ENCODE results near the gene GTF3C2.
A peak's percentile ranks its signal among the peaks of the same experiment; 100 is the strongest.

Gene GTF3C2, protein sequence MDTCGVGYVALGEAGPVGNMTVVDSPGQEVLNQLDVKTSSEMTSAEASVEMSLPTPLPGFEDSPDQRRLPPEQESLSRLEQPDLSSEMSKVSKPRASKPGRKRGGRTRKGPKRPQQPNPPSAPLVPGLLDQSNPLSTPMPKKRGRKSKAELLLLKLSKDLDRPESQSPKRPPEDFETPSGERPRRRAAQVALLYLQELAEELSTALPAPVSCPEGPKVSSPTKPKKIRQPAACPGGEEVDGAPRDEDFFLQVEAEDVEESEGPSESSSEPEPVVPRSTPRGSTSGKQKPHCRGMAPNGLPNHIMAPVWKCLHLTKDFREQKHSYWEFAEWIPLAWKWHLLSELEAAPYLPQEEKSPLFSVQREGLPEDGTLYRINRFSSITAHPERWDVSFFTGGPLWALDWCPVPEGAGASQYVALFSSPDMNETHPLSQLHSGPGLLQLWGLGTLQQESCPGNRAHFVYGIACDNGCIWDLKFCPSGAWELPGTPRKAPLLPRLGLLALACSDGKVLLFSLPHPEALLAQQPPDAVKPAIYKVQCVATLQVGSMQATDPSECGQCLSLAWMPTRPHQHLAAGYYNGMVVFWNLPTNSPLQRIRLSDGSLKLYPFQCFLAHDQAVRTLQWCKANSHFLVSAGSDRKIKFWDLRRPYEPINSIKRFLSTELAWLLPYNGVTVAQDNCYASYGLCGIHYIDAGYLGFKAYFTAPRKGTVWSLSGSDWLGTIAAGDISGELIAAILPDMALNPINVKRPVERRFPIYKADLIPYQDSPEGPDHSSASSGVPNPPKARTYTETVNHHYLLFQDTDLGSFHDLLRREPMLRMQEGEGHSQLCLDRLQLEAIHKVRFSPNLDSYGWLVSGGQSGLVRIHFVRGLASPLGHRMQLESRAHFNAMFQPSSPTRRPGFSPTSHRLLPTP

DNA sequence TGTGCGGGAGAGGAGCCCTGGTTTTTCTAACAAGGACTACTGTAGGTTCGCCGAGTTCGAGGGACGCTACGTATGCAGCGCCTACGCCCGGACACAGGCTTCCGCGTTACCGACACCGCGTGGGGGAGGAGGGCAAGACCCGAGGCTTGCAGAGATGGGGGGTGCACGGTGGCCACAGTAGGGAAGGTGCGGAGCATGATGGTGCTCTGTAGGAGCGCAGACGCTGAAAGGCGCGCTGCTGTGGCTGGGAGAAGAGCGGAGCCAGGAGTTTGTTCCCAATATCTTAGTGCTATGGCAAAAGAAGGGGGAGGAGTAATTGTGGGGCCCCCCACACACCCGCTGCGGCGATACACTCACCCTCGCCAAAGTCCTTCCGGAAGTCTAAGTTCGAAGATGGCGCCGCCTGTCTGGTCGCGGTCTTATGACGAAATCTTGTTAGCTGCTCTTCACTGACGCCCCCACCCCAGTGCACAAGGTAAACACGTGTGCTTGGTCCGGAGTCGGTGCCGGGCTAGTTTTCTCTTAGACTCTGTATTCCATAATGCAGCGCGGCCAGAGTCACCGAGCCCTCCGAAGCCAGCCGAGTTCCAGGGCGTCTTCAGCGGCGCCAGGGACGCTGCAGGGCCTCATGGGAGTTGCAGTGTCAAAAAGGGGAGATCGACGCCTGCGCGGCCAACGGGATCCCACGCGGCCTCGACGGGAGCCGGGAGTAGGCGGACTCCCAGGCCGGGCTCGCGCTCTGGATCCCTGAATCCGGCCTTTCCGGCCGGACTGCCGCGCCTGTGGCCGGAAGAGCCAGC is at the start of gene GTF3C2:
Gene GTF3C2 (minus strand): TSS at position 383 of the 800 bp plus-strand sequence. CDS start 13,210 bp downstream, outside the sequence.
- peak; percentile 99 for DNase-seq (ENCODE audit: low read depth, low spot score)

DNA sequence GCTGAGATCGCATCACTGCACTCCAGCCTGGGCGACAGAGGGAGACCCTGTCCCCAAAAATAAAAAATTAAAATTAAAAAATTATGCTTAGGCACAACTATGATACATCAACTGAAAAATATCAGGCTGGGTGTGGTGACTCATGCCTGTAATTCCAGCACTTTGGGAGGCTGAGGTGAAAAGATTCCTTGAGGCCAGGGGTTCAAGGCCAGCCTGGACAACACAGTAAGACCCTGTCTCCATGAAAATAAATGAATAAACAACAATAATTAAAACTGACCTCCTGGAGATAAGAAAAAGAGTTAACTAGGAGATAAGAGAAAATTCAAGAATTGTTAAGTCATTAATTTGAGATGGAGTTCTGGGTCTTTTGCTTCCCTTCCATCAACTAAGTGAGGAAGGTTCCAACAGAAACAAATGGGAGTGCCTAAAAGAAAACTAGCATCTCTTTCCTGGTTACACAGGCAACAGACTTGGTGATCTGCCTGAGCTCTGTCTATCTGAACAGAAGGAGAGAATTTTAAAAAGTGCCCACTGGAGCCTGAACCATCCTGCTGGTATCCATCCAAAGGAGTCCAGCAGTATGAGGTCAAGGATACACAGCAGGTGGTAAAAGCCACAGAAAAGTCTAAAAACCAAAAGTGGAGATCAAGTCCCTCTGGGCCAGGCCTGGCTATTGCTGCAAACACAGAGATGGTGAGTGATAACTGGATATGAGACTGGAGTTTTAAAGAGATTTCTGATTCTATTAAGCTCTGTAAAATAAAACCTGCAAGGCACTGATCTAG is 44.0 kb upstream of the GTF3C2 start:
- DNase-seq (ENCODE audit: low read depth, low spot score): no peak

DNA sequence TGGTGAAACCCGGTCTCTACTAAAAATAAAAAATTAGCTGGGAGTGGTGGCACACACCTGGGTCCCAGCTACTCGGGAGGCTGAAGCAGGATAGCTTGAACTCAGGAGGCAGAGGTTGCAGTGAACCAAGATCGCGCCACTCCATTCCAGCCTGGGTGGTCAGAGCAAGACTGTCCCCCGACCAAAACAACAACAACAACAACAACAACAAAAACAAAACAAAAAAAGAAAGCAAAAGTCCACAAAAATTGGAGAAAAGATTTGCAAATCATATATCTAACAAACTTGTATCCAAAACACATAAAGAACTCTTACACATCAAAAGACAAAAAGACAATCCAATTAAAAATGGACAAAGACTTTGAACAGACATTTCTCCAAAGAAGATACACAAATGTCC is 42.4 kb upstream of the GTF3C2 start:
- no peak for DNase-seq (ENCODE audit: low read depth, low spot score)

DNA sequence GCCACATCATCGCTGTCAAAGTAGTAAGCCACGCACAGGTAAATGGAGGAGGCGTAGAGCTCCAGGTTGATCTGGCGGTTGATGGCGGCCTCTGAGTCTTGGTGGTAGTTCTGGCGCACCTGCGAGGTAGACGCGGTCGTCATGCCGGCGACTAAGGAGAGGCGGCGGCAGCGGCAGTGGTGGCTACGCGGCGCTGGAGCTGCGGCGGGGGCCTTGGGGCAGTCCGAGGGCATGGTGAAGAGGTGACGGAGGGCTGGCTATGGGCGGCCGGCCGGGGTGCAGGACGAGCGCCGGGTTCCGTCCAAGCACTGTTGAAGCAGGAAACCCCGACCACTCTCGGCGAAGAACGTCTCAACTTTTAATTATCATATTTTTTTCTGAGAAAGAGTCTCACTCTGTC is 36.7 kb upstream of the GTF3C2 start:
- no peak for DNase-seq (ENCODE audit: low read depth, low spot score)

DNA sequence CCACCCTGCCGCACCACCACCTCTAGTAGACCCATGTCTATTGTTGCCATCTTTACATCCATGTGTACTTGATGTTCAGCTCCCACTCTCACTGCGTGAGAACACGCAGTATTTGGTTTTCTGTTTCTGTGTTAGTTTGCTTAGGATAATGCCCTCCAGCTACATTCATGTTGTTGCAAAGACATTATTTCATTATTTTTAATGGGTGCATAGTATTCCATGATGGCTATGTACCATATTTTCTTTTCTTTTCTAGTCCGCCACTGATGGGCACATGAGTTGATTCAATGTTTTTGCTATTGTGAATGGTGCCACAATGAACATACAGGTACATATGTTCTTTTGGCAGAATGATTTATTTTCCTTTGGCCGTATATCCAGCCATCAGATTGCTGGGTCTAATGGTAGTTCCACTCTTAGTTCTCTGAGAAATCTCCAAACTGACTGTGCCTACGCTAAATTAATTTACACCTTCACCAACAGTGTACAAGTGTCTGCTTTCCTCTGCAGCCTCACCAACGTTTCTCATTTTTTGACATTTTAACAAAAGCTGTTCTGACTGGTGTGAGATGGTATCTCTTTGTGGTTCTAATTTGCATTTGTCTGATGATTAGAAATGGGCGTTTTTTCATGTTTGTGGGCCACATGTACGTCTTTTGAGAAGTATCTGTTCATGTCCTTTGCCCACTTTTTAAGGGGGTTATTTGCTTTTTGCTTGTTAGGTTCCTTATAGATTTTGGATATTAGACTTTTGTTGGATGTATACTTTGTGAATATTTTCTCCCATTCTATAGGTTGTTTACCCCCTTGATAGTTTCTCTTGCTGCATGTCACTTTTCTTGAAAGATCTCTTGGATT is 34.5 kb upstream of the GTF3C2 start:
- DNase-seq (ENCODE audit: low read depth, low spot score): no peak

DNA sequence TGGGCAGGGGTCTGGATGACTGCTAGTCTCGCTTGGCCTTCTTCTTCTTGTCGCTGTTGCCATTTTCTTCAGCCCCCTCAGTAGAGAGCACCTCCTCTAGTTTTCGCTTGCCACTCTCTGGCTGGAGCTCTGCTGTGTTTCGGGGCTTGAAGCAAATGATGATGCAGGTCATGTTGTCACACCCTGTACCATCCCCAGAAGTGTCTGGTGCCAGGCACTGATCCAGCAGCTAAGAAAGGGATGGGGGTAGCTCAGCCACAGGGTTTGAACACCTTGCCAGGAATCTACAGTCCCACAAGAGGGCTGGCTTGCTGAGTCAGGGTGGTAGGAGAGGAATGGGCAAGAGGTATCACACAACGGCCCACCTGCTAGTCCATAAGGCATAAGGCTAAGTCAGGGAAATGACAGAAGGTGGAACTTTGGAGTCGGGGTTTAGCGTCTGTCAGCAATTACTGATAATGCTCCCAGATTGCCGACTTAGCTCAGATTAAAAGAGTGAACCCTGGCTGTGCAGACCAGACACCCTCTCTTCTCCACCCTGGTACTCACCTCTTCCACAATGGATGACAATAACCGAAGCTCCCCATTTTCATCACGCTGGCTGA is 25.1 kb upstream of the GTF3C2 start:
- DNase-seq (ENCODE audit: low read depth, low spot score): no peak

DNA sequence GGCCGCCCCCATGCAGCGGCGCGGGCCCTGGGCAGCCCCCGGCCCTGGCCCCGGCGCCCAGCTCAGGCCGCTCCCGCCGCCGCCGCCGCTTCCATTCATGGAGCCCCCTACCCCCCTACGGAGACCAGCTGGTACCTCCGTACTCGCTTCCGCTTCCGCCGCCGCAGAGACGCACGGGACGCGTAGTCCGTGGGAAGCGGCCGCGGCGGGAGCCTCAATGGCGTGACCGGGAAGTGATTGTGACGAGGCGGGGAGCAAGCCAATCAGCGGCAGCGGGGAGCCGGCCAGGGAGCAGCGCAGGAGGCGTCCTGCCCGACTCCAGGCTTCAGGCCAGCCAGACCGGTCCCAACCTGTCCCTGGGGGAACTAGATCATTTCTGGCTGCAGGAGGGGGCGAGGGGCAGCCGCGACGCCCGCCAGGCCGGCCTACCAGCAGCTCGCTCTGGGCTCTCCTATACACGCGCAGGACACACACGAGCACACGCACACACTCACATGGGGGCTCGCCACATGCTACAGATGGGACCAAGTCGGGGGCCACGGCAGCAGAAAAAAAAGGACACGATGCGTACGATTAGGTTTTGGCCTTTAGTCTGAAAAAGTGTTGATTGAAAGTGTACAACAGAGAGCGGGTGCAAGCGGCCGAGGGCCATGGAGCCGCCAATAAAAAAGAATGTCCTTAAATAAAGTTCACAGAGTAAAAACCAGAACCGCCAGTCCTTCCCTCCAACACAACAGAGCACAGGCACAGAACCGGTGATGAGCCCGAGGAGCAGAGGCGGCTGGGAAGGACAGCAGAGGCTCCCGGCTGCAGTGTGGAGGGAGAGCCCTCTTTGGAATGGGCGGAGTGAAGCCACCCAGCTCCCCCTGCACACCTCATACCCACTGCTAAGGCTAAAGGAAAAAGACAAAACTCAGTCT is 24.3 kb upstream of the GTF3C2 start, which contains the start of gene ZNF513:
Gene ZNF513 (minus strand): TSS at position 109 of the 920 bp plus-strand sequence. CDS start 208 bp downstream, outside the sequence.
- peak; percentile 99 for DNase-seq (ENCODE audit: low read depth, low spot score)

DNA sequence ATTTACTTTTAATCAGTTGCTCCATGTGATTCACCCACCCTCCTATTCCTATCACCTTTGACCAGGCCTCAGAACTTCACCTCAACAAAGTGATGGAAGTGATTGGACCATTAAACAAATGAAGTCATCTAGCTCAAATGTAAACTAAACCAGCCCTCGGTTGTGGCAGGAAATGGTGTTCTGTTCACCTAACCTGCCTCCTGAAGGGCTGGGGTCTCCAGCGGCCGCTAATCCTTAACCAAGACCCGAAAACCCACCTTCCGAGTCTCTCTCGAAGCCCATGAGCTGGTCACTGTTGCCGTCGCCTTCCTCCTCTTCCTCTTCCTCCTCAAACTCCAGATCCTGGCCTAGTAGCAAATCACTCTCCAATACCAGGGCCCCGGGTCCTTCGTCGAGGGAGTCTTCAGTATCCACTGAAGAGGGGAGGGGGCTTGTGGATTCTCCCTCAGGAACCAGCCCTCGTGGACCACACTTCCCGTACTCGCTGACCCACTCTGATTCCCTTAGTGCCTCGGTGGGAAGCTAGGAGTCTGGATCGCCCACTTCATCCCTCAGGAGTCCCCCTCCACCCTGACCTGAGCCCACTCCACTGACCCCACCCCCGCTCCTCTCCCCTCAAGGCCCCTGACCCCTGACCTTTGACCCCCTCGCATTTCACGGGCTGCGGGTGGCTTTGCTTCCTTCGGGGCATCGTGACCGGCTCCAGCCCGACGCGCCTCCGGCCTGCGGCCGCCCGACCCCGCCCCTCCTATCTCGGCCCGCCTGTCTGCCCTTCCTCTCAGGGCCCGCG is 23.5 kb upstream of the GTF3C2 start:
- peak; percentile 57 for DNase-seq (ENCODE audit: low read depth, low spot score)

DNA sequence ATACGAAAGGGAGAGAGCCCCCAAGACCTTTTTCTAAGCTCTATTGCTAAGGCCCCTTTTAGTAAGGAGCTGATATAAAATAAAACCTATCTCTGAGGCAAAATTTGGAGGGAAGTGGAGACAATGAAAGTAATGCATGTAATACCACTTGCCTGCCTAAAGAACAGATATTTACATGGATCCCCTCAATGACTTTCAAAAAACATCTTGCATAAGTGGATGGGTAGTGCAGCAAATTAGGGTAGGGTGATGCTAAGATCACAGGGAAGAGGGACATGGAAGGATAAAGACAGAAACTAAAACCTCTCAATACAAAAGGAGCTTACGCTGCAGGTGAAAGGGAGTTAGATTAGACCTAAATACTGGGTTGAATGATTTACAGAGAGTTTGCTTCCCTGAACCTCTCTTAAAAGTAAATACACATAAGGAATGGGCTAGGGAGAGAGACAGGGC is 22.8 kb upstream of the GTF3C2 start:
- DNase-seq (ENCODE audit: low read depth, low spot score): no peak

DNA sequence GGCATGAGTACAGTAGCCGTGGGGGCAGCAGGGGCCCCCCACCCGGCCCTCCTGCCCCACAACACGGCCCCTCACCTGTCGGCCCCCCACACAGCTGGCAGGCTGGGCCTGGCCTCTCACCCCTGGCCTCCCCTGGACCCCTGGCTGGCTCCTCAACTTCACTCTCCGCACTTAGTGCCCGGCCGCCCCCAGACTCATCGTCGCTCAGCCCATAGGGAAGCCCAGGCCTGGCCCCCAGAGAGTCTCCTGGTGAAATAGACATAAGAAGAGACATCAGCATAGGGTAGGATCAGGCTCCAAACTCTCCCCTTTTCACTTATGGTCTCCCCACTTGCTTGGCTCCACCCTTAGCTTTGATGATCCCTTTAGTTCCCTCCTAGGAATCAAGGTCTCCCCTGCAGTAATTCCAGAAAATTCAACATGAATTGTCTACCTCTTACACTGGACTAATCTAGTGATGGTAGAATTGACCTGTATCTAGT is 22.3 kb upstream of the GTF3C2 start:
- no peak for DNase-seq (ENCODE audit: low read depth, low spot score)

DNA sequence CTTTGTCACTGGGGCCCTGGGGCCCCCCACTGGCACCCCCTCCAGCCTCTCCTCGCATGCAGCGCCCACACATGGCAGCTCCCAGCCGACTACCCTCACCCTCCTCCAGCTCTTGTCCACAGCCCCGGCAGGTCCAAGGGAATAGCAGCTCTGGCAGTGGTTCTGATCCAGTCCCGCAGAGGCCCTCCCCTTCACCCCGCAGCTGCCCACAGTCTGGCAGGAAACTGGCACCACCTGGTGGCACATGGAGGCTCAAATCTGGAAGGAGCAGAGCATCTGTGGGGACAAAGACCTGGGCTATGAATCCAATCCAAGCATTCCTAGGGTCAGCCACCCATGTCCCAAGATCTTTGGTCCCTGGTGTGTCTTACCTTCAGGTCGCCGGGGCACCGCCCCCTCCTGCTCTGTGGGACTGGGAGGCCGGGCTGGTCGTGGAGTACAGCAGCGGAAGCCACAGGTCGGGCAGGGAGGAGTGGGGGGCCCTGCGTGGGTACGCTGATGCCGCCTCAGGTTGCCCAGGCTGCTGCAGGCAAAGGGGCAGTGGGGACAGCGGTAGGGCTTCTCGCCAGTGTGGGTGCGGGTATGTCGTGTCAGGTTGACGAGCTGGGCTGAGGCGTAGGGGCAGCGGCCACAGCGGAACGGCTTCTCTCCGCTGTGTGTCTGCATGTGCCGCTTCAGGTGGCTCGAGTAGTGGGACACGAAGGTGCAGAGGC is 21.7 kb upstream of the GTF3C2 start:
- no peak for DNase-seq (ENCODE audit: low read depth, low spot score)

DNA sequence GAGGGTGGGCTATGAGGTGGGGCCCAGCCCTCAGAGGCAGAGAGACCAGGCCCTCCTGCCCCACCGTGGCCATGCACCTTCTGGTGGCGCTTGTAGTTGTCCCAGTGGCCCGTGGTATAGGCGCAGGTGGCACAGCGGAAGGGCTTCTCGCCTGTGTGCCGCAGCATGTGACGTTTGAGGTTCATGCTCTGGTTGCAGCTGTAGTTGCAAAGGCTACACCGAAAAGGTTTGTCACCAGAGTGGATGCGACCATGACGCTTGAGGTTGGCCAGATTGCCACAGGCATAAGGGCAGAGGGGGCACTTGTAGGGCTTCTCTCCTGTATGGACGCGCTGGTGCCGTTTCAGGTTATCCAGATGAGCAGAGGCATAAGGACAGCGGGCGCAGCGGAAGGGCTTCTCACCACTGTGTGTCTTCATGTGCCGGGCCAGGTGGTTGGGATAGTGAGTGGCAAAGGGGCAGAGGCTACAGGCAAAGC is 21.1 kb upstream of the GTF3C2 start:
- DNase-seq (ENCODE audit: low read depth, low spot score): no peak

DNA sequence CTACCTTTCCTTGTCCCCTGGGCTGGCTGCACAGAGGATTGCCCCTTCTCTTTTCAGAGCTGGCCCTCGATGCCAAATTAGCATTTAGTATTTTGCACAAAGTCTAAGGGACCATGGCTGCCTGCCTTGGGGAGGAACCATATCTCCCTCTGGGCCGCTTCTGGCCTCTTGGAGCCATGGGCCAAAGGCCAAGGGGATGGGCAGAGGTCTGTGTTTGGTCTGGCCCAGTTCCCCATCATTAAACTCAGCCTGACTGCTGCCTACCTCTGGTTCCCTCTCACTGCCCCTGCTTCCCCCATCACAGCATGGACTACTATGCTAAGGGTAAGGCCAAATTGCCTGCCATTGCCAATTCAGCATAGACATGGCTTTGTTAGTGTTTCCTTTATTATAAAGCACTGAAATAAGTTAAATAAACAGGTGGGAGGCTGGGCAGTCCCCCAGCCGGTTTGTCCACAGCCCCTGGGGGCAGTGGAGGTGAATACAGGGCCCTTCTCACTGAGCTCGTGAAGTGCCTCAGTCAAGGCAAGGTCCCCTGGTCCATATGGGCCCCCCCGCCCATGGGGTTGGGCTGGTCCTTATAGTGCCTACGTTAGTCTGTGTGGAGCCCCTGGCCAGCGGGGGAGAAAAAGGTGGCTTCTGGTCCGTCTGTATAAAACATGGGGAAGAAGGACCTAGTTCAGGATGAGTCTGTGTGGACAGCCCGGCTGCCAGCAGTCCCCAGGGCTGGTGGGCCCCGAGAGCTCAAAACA is 20.5 kb upstream of the GTF3C2 start:
- DNase-seq (ENCODE audit: low read depth, low spot score): no peak

DNA sequence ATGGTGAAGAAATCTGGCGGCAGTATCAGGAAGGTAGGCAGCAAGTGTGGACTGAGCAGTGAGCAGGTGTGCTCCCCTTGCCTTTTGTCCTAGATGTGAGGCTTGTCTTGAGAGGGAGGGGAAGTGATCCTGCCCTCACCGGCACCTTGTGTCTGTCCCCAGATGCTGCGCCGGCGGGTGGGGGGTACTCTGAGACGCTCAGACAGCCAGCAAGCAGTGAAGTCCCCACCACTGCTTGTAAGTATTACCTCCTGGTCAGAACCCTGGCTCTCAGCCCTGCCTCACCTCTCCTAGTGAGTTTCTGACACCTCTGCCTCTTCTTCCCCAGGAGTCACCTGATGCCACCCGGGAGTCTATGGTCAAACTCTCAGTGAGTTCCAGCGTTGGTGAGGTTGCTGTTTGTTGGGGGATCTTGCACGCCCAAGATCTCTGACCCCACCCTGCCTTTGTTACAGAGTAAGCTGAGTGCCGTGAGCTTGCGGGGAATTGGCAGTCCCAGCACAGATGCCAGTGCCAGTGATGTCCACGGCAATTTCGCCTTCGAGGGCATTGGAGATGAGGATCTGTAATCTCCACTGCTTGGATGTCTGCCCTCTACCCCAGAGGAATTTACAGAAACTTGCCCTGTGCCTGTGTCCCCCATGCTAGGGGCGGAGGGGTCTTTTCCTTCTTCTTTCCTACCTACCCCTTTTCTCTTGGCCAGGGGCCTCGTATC is 19.7 kb upstream of the GTF3C2 start:
- no peak for DNase-seq (ENCODE audit: low read depth, low spot score)

DNA sequence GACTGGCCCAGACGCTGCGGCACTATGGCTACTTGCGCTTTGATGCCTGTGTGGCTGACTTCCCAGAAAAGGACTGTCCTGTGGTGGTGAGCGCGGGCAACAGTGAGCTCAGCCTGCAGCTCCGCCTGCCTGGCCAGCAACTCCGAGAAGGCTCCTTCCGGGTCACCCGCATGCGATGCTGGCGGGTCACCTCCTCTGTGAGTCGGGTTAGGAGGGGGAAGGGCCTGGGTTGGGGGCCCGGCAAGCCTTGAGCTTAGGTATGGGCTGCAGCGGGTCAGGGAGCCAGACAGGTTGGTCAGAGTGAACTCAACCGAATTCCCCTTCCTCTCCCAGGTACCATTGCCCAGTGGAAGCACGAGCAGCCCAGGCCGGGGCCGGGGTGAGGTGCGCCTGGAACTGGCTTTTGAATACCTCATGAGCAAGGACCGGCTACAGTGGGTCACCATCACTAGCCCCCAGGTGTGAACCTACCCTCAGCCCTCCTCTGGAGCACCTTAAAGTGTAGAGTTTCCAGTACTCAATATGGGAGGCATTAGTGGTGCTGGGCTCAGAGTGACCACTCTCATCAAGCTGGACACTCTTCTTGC is 19.0 kb upstream of the GTF3C2 start:
- no peak for DNase-seq (ENCODE audit: low read depth, low spot score)
